Fibroblast of peridontal ligament (primary cell): ENCODE measurements around the gene IP6K3.
A peak's percentile ranks its signal among the peaks of the same experiment; 100 is the strongest.

Experiments used
- DNase-seq: peaks from one replicate; pipeline ENCODE4 v3.0.0-alpha.2; 2010; ENCODE audit errors: extremely low read depth

IP6K3 gene

GRCh38 chr6:33740794-33741193, 5.9 kb downstream of the IP6K3 start:
- no peak for DNase-seq

GRCh38 chr6:33740204-33740608, 6.5 kb downstream of the IP6K3 start:
- no peak for DNase-seq

DNA sequence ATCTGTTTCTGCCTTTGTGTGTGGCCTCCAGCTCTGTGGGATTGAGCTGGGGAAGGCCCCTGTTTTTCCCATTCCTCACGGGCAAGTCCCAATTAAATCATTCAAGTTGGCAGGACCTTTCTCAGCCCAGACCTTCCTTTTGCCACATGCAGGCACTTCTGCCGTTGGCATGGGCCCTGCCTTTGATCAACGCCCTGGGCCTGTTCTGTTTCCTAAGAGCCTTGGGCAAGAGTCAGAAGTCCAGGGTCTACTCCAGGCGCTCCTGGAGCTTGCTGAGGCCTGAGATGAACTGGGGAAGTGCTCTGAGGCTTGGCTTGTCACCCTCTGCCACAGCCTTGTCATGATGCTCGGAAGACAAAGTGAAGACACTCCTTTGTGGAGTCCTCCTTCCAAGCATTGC, 7.1 kb downstream of the IP6K3 start:
- no peak for DNase-seq

DNA sequence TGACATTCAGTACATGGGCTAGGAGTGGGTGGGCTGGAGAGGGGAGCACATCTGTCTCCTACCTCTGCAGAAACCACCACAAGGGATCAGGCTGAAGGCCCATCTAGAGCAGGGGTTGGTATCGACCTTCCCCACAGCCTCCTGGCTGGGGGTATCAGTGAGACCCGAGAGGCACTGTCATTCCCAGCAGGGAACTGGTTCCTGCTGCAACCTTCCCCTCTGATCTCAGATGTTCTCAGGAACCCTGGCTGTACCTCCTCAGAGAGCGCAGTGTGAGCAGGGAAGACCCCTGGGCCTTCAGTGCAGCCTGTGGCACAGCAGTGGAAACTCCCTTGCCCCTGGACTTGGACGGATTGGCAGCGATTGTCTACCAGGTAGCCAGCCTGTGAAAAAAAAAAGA, 7.8 kb downstream of the IP6K3 start:
- no peak for DNase-seq

GRCh38 chr6:33738153-33738552, 8.6 kb downstream of the IP6K3 start:
- no peak for DNase-seq

DNA sequence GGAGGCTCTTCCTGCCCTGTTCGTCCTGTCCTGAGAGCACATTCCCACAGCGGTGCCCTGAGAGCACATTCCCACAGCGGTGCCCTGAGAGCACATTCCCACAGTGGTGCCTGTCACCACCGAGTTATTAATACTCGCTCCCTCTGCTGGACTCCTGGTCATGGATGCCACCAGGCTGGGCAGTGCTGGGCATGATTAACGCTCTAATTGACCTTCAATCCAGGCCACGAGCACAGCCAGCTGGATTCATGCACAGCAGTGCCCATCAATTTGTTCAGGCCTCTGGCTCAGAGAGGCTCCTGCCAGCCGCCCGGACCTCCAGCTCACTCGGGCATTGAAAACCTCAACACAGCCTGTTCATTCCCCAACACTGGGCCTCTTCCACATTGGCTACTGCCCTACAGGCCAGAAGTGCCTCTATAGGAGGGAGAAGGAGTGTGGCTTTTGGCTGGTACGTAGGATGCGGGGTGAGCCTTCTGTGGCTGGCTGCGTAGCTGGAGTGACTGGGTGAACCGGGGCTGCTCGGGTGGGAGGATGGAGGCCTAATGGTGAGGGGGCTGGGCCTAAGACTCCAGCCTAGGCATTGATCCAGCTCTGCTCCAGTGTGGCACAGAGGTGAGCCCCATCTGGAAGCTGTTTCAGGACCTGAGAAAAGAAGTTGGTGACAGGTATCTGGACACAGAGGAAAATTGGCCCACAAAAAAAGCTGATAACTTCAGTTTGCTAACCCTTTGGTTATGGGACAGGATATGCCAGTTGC, 9.3 kb downstream of the IP6K3 start:
- DNase-seq = no peak

- no peak for DNase-seq
Measured at GRCh38 chr6:33735216-33735615, 11.5 kb downstream of the IP6K3 start.

GRCh38 chr6:33733709-33734007, 13.0 kb downstream of the IP6K3 start:
- no peak for DNase-seq

GRCh38 chr6:33732817-33733708, 13.6 kb downstream of the IP6K3 start:
- peak; percentile 38 for DNase-seq

DNA sequence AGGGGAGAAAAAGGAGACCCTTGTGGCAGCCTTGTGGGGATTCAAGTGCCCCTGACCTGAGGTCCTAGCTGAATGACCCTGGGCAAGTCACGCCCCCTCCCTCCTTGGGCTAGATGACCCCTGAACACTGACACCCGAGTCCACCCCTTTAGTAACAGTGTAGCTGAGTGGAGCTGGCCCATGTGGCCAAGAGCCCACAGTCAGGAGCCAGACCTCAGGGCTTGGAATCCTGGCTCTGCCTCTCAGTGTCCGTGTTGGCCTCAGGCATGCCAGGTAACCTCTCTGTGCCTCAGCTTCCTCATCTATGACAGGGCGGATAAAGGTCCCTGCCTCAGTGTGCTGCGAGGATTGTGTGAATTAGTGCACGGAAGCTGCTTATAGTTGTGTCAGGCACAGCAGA, 14.3 kb downstream of the IP6K3 start:
- no peak for DNase-seq

DNA sequence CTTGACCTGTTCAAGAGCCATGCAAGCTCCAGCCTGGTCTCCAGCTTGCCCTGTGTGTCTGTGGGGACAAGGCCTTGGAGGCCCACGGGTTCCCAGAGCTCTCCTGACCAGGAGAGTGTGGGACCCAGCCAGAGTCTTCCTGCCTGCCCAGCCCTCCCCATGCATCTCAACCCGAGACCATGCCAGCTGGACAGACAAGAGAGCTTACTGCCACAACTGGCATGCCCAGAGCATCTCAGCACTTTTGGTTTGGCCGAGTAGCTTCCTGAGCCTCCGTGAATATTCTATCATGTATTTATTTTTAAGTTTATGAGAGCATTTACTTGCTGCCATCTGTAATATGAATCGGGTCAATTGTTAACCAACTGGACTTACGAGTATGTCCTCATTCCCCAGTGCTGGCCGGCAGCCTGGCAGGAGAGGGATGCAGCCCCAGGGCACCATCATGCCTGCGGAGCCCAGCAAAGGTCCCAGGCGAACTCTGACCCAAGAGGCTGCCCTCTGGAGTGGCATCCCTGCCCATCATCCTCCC, 14.9 kb downstream of the IP6K3 start:
- no peak for DNase-seq

- no peak for DNase-seq
Measured at GRCh38 chr6:33731035-33731434, 15.7 kb downstream of the IP6K3 start.

DNA sequence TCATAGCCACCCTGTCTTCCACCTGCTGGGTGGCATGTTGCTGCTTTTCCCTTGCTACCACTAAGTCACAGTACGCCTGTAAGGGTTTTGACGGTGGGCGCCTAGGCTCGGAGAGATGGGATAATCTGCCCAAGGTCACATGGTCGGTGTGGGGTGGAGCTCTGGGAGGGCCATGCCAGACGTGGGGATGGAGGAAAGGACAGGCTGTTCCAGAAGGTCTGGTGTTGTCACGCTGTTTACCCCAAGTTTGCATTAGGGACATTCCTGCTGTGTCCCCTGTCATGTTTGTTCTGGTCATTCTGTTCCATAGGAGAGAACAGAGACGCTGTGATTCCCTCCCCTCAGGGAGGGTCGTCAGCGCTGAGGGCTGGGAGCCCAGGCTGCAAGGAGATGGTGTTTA, 16.1 kb downstream of the IP6K3 start:
- DNase-seq = no peak

DNA sequence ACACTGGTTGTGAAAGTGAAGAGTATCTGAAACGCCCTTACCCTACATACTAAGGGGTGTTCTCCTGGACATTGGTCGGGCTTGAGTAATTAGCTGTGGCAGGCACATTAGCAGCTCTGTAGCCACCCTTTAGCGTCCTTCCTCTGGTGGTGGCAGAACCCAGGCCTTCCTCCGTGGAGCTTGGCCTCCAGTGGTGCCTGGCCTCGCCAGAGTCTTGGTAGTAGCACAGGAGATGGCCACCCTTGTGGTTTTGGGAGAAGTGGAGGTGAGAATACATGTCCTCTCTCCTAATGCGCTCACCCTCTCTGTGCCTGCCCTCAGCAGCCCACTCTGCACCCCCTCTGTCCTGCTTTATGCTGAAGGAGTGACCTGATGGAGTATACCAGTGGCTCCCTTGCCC, 17.6 kb downstream of the IP6K3 start:
- no peak for DNase-seq

DNA sequence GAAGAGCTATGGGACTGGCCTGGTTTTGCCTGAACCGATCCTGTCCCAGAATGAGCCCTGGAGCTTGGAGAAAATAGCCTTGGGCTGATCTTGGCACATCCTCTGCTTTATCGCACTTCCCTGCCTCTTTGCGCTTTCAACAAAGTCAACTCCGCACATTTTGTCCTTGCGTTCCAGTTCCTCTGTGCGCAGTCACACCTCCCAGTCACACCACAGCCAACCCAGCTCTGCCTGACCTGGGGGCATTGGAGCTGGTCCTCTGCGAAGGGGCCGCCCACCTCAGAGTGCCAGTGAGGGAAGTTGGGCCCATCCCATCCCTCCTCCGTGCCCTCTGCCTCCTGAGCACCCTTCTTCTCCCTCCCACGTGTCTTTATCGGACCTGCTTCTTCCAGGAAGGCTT, 18.3 kb downstream of the IP6K3 start:
- no peak for DNase-seq

- DNase-seq = no peak
Measured at GRCh38 chr6:33727932-33728331, 18.8 kb downstream of the IP6K3 start.

- DNase-seq = no peak
Measured at GRCh38 chr6:33727126-33727525, 19.6 kb downstream of the IP6K3 start.

DNA sequence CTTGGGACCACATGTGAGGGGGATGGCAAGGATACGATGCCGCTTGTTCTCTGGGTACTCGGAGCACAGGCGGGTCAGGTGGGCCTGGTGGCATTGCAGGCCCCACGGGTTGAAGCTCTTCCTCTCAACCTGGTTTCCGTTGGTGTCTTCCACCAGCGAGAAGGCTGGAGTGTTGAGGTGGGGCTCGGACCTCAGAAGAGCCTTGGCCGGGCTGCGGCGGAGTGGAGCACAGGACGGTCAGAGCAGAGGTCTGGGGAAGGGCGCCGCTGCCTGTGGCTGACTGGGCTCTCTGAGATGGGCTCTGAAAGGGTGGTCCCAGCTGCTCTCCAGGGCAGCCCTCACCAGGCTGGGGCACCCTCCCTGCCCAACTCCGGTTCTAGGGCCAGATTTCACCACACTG, 20.0 kb downstream of the IP6K3 start:
- DNase-seq = no peak

- DNase-seq = no peak
Measured at GRCh38 chr6:33725891-33726673, 20.6 kb downstream of the IP6K3 start.

DNA sequence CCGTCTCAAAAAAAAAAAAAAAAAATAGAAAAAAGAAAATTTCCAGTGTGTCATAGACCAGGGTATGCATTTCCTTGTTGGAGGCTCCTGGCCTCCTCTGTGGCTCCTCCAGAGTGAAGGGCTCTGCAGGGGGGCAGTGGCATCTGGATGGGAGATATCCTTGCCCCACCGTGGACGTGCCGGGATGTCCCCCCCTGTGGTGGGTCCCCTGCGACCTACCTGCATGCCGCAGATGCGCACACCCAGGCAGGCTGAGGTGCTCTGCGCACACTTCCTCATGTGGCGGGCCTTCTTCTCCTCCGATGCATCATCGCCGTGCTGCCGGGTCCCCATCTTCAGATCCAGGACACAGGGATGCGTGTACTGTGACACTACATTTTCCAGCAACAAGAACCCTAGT, 21.5 kb downstream of the IP6K3 start:
- no peak for DNase-seq

GRCh38 chr6:33724102-33725023, 22.3 kb downstream of the IP6K3 start:
- no peak for DNase-seq
